Body of pancreas (tissue), 4 donors: ENCODE data around the gene PDE11A.

Source experiments
- POLR2A ChIP-seq, 3 donors: fragments of 450-650 bp; IDR thresholded peaks; one replicate each; pipeline ENCODE4 v1.6.1; 2016; ENCODE audit warnings: antibody characterized with exemption in 3 of 3, mild to moderate bottlenecking in 2 of 3
- TF ChIP-seq, protein P1 (sequence below), 7 experiments: fragments of 450-650 bp in 4 of 7; fragments of 200-600 bp in 3 of 7; sonication (generic) in 3 of 7; IDR thresholded peaks; one replicate each; pipeline ENCODE4 v1.5.1; 2016 to 2019; ENCODE audit warnings: antibody characterized with exemption in 7 of 7

DNA sequence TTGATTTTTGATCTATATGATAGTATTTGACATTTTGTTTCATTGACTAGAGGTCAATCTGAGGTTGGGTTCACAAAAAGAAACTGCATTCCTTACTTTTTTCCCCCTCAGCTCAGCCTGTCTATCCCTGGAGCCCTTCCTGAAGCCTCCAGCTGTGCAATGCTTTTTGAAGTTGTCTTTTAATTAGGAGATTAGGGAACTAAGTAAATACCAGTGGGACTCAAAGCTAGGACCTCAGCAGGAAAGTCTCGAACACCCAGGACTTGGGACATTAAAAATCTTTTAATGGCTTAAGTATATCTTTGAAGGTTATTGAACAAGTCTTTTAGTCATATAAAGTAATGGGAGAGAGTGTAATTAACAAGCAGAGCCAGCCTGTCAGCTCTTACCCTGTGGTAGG is 220.2 kb downstream of the PDE11A start:
- TF ChIP-seq, protein P1, sequence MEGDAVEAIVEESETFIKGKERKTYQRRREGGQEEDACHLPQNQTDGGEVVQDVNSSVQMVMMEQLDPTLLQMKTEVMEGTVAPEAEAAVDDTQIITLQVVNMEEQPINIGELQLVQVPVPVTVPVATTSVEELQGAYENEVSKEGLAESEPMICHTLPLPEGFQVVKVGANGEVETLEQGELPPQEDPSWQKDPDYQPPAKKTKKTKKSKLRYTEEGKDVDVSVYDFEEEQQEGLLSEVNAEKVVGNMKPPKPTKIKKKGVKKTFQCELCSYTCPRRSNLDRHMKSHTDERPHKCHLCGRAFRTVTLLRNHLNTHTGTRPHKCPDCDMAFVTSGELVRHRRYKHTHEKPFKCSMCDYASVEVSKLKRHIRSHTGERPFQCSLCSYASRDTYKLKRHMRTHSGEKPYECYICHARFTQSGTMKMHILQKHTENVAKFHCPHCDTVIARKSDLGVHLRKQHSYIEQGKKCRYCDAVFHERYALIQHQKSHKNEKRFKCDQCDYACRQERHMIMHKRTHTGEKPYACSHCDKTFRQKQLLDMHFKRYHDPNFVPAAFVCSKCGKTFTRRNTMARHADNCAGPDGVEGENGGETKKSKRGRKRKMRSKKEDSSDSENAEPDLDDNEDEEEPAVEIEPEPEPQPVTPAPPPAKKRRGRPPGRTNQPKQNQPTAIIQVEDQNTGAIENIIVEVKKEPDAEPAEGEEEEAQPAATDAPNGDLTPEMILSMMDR (IDR thresholded peaks at IDR 0.05), result no peak
- no peak for TF ChIP-seq POLR2A (IDR thresholded peaks at IDR 0.05)
